Left hindlimb (tissue), 1 donor: ENCODE results near the gene SFRP5.

Source experiments
- DNase-seq: peaks from one replicate; pipeline ENCODE4 v3.0.0-alpha.2; 2018

The SFRP5 gene, protein sequence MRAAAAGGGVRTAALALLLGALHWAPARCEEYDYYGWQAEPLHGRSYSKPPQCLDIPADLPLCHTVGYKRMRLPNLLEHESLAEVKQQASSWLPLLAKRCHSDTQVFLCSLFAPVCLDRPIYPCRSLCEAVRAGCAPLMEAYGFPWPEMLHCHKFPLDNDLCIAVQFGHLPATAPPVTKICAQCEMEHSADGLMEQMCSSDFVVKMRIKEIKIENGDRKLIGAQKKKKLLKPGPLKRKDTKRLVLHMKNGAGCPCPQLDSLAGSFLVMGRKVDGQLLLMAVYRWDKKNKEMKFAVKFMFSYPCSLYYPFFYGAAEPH

DNA sequence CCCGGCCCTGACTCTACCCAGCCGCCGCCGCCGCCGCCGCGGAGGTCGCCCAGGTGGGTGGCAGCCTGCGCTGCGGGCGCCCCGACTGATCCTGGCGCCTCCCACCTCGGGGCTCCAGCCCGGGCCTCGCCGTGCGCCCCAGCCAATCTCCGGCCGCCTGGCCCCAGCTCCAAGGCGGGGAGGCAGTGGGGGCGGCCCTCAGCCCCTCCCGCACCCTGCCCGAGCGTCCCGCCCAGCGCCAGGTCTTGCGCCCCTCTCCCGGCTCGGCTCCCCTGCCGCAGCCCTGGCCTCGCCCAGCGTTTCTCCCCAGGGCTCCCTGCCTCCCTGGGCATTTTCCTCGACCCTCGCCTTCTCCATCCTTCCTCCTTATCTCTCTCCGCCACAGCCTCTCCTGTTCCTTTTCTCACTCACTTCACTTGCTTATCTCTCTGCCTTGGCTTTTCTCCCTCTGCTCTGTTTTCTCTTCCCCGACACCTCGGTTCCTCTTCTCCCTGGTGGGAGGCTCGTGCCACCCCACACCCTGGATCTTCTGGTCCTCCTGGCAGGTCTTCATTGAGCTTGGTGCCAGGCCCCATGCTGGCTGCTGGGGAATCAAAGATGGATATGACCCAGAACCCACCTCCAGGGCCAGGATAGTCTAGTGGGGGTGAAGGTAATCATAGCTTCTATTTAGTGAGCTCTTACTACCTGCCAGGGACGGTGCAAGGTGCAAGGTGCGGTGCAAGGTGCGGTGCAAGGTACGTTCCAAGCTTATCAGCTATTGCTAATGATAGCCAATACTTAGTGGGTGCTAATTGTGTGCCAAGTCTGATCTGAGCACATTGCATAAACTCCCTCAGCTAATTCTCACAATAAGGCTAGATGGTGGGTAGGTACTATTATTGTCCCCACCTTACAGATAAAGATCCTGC is at the start of gene SFRP5:
Gene SFRP5, minus strand, starts transcription at position 87 of the 911 bp plus-strand sequence. CDS start 166 bp downstream, outside the sequence.
- no peak for DNase-seq

- no peak for DNase-seq
Observed at GRCh38 chr10:97820096-97820704, 48.4 kb upstream of the SFRP5 start.

GRCh38 chr10:97818572-97818971 is 46.8 kb upstream of the SFRP5 start:
- DNase-seq: no peak

- no peak for DNase-seq
Observed at GRCh38 chr10:97816609-97817008, 44.8 kb upstream of the SFRP5 start.

DNA sequence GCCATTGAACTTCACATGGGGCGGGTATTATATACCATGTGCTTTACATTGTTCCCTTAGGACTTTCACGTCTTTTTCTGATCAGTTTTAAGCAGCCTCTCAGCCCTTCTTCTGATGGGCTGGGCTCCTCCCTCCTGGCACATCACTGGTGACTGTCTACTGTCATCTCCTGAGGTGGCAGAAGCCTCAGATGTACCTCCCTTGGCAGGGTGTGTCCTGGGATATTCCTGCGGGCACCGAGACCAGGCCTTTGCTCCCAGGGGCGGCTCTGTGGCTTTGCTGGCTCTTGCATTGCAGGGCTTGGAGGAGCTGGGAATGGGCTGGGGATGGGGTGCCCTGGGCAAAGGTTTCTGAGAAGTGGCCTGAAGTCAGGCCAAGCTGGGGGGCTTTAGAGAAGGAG is 43.2 kb upstream of the SFRP5 start:
- DNase-seq: no peak

DNA sequence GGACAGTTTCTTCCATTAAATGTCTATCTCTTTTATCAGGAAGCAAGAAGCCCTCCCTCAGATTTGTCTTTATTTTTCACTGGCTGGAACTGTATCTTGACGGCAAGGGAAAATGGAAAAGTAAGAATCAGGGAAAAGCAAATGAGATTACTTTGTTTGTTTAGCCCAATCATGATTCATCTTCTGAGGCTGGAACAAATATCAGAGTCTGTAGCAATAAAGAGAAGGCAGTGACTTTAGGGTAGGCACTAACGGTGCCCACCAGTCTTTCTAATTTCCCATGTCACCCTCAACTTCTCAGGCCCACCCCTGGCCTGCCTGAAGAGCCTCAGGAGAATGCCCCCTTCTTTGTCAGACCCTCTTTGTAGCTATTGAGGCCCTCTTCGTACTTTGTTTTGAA is 41.5 kb upstream of the SFRP5 start:
- DNase-seq: no peak

DNA sequence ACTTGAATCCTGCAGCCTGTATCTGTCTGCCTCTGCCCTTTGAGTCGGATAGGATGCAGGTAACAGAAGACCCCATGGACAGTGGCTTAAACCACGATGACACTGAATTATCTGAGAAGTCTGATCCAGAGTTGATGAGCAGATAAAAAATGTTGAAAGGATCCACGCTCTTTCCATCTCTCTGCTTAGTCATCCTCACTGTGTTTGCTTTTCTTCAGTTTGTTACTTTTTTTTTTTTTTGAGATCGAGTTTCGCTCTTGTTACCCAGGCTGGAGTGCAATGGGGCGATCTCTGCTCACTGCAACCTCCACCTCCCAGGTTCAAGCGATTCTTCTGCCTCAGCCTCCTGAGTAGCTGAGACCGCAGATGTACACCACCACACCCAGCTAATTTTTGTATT is 40.9 kb upstream of the SFRP5 start:
- DNase-seq: no peak

- no peak for DNase-seq
Observed at GRCh38 chr10:97811958-97812357, 40.2 kb upstream of the SFRP5 start.

DNA sequence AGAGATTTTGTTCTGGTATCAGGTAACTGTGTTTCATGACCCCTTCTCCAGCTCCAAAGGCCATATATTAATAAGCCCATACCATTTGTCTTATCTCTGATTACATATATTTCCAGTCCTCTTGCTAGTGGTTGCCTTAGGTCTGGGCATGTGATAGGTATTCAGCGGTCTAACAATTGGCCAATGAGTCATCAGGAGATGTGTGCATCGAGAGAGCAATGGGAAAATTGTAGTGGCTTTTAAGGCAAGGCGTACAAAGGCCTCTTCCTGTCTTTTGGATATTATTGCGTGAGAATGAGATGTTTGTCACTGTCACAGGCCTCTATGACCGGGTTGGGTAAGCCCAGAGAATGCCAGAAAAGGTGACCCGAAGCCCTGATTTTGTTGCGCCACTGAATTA is 38.6 kb upstream of the SFRP5 start:
- DNase-seq: no peak

DNA sequence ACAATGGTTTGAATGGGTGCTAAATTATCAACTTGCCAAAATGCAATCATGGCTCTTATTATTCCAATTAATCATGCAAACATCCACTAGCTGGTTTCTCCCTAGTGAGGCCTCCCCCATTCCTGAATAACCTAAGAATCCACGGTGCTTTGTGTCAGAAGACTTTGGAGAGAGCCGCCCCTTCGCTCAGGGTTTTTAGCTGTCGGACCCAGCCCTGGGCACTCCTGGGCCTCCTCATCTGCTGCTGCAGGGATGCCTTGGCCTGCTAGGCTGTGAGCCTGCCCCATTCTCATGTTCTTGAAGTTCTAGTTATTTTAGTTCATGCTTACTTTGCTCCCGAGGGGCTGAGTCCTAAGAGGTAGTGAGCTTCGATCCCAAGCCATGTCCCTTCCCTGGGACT is 34.1 kb upstream of the SFRP5 start:
- DNase-seq: no peak

DNA sequence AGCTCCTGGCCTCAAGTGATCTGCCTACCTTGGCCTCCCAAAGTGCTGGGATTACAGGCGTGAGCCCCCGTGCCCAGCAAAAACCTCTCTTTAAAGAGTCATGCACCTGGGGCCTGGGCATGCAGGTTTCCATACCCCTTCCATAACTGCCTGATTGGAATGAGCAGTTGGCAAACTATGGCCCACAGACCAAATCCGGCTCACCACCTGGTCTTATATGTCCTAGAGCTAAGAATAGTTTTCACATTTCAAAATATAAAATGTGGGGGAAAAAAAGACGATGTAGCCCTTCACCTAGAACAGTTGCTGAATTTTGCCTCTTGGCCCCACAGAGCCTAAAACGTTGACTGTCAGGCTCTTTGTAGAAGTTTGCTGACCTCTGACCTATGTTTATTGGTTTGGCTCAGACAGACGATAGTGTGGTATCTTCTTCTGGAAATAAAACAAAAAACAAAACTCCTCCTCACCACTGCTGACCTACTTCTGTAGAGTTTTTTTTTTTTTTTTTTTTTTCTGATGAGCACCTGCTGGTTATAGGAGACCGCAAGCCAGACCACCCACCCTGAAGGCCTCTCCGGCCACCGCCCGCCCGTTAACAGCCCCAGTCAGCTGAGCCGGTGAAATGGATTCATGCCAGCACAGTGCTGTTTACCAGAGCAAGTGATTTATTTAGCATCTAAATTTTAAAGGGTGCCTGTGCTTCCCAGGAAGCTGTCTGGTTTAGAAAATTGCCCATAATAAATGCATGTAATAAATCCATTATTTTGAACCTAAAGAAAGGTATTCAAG is 33.5 kb upstream of the SFRP5 start:
- no peak for DNase-seq

GRCh38 chr10:97801422-97801821 is 29.6 kb upstream of the SFRP5 start:
- DNase-seq: no peak

DNA sequence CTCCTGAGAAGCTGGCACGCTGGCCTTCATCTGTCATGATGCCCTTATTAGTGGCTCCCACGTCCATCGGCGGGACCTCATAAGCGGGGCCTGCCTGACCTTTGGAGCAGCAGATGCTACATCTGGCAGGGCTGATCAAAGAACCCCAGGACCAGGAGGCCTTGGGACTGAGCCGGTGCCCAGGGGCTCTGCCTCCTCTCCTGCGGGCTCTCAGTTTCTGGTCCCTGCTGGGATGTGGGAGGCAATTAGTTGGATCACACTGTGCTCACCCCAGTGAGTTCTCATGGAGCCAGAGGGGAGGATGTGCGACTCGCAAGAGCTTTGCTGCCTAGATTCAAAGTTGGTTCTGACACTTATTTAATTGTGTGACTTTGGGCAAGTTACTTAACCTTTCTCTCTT is 28.7 kb upstream of the SFRP5 start:
- DNase-seq: no peak

- no peak for DNase-seq
Observed at GRCh38 chr10:97798958-97799610, 27.3 kb upstream of the SFRP5 start.

DNA sequence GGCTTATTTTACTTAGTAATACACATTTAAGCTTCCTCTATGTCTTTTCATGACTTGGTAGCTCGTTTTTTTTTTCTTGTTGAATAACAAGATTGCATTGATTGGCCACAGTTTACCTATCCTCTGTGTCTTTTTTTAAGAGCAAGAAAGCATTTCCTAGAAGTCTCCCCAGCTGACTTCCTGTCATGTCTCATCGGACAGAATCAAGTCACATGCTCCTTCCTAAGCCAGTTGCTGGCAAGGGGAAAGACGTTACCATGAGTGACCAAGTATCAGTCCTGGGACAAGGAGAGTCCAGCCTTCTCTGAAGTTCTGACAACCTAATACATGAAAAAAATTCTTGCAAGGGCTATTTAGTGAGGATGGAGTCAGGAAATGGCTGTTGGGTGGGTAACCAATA is 24.9 kb upstream of the SFRP5 start:
- no peak for DNase-seq

DNA sequence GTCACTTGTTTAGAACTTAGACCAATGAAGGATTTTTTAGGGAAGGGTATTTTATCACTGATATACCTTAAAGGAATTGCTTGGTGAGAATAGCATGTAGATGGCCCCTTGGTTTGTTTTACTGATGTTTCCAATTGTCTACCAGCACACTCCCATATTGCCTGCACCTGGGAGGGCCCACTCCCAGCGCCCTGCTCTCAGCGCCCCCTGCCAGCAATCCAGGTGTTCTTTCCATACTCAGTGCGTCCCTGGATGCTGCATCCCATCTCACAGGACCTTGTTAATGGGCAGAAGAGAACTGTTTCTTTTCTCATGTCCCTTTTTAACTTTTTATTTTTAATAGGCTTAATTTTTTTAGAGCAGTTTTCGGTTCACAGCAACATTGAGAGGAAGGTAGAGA is 24.1 kb upstream of the SFRP5 start:
- no peak for DNase-seq

DNA sequence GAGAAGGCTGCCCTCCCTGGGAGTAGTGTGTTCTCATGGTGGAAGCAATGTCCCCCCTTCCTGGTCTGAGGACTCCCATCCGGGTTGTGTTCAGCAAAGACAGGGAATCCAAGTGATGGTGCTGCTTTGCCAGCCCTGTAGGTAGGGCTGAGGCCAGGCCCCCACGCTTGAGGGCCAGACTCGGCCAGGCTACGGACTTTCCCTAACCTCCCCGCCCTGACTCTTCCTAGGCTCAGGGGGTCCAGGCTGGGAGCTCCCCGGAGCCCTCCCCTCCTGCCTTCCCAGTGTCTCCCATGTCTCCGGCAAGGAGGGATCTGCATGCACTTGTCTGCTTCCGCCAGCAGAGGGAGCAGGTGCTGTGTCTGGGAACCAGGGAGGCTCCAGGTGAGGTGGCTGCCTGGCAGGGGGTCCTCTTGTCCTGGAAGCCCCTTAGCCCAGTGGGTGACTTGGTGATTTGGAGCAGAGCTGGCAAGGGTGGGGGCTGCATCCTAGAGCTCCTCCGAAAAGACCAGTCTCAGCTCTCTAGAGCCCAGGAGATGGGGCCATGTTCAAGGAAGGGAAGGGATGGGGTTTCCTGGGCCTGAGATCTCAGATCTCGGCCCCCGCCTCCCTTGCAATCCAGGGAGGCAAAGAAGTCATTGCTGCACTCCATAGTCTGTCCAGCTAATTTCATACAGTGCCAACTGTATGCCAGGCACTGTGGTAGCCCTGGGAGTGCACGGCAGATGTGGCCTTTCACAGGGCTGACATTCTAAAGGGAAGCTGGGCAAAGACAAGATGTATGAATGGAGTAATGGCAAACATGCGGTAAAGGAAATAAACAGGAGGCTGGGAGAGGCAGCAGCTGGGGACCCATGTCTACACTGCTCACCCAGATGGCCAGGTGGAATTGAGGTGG is 20.3 kb upstream of the SFRP5 start:
- DNase-seq: no peak

- DNase-seq: no peak
Observed at GRCh38 chr10:97789770-97790397, 18.1 kb upstream of the SFRP5 start.

GRCh38 chr10:97788552-97789442 is 17.0 kb upstream of the SFRP5 start:
- DNase-seq: no peak

DNA sequence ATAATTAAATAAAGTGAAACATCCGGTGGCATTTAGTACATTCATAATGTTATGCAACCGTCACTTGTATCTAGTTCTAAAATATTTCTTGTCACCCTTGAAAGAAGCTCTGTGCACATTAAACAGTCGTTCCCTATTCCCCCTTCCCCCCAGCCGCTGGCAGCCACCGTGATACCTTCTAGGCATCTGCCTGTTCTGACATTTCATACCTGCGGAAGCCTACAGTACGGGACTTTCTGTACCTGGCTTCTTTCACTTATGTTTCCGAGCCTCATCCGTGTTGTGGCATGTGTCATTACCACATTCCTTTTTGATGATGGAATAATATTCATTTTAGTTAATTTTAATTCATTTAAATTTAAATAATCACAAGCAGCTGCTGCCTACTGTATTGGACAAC is 13.9 kb upstream of the SFRP5 start:
- DNase-seq: no peak
